Activated gamma-delta T cell treated with Interleukin-2 at 50 U/mL for 16 hours (primary cell): ENCODE data around the gene ALDH3A2.
"Not testable (repeated sequence)": the region's sequence is repeated elsewhere in the genome, so short reads cannot be mapped to it uniquely, and the experiment has no call there.

Source experiments
- DNase-seq: peaks from one replicate; pipeline ENCODE4 v3.0.0-alpha.2; 2020

The ALDH3A2 gene

GRCh38 chr17:19651451-19652238 lies 3.1 kb downstream of the ALDH3A2 start:
- no peak for DNase-seq

- DNase-seq, result no peak
Measured at GRCh38 chr17:19652595-19652994, 4.0 kb downstream of the ALDH3A2 start.

- DNase-seq, result no peak
Measured at GRCh38 chr17:19654342-19654886, 5.9 kb downstream of the ALDH3A2 start.

GRCh38 chr17:19654896-19655295 lies 6.3 kb downstream of the ALDH3A2 start:
- DNase-seq, result no peak

- no peak for DNase-seq
Measured at GRCh38 chr17:19656336-19656735, 7.8 kb downstream of the ALDH3A2 start.

GRCh38 chr17:19656851-19657581 lies 8.5 kb downstream of the ALDH3A2 start:
- DNase-seq, result no peak

- no peak for DNase-seq
Measured at GRCh38 chr17:19659366-19660177, 11.0 kb downstream of the ALDH3A2 start.

GRCh38 chr17:19660219-19660870 lies 11.8 kb downstream of the ALDH3A2 start:
- DNase-seq, result no peak

- no peak for DNase-seq
Measured at GRCh38 chr17:19661121-19661520, 12.6 kb downstream of the ALDH3A2 start.

- no peak for DNase-seq
Measured at GRCh38 chr17:19663097-19663496, 14.5 kb downstream of the ALDH3A2 start.

- no peak for DNase-seq
Measured at GRCh38 chr17:19664136-19664820, 15.7 kb downstream of the ALDH3A2 start.

- no peak for DNase-seq
Measured at GRCh38 chr17:19664821-19665181, 16.2 kb downstream of the ALDH3A2 start.

- not testable (repeated sequence) for DNase-seq
Measured at GRCh38 chr17:19669680-19670079, 21.1 kb downstream of the ALDH3A2 start.

GRCh38 chr17:19670908-19671307 lies 22.4 kb downstream of the ALDH3A2 start:
- no peak for DNase-seq

- no peak for DNase-seq
Measured at GRCh38 chr17:19671433-19671832, 22.9 kb downstream of the ALDH3A2 start.

- no peak for DNase-seq
Measured at GRCh38 chr17:19672009-19672750, 23.6 kb downstream of the ALDH3A2 start.

- DNase-seq, result no peak
Measured at GRCh38 chr17:19673623-19674022, 25.1 kb downstream of the ALDH3A2 start.

GRCh38 chr17:19676896-19677295 lies 28.3 kb downstream of the ALDH3A2 start:
- DNase-seq, result no peak

GRCh38 chr17:19677736-19678379 lies 29.3 kb downstream of the ALDH3A2 start:
- no peak for DNase-seq

- no peak for DNase-seq
Measured at GRCh38 chr17:19678581-19679453, 30.3 kb downstream of the ALDH3A2 start.
